ENCODE data around the gene PARP11.
"Not testable (repeated sequence)": the region's sequence is repeated elsewhere in the genome, so short reads cannot be mapped to it uniquely, and the experiment has no call there.

The PARP11 gene

DNA sequence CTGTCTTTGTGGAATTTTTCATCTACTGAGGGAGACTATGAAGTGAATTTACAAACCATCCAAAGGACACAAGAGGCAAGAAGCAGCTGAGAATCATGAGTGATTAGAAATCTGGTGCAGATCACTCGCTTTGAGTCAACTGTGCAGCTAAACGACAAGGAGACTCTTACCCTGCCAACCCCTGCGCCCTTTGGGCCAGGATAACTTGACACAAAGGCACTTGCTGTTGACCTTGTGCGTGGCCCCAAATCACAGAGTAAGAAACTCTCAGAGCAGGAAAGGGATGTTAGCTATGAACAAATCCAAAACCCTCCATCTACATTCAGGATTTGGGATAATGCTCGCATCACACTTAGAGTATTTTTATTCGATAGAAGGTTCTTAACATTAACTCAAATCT lies 11.5 kb upstream of the PARP11 start:
- no peak for DNase-seq

DNA sequence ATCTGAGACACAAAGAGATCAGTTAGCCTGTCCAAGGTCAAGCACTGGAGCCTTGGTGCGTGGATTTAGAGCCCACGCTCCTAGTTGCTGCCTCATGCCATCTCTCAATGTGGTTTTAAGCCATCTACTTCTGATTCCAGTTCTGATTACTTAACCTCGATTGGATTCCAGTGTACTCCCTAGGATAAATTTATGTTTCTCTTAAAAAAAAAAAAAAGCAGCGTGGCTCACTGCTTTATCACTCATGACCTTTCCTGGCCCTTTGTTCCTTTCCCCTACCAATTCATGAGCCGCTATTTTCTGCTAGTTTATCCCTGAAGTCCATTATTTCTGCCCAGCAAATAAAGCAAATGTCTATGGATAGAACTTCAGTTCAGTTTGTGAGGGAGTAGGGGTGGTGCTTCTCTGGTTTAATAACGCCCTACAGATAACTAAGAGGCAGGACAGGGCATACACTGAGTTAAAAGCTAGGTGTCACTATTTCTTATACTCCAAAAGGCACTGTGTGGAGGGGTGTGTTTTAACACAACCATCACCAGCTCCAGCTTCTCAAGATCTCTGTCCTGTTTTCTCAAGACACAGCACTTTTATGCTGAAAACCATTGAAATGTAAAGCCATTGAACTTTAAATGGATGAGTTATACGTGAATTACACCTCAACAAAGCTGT lies 9.8 kb upstream of the PARP11 start:
- no peak for DNase-seq

DNA sequence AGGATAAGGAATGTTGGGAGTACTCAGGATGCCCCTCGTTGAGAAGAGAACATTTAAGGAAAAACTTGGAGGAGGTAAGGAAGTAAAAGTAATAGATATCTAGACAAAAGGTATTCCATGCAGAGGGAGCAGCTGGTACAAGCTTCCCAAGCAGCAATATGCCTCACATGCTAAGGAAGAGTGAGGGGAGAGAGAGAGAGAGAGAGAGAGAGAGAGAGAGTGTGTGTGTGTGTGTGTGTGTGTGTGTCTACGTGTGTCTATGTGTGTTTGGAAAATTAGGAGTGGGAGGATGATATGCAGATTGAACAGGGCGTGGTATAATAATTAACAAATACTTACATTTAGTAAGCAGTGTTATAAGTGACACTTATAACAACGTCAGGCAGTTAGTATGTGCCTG lies 9.2 kb upstream of the PARP11 start:
- DNase-seq = no peak

DNA sequence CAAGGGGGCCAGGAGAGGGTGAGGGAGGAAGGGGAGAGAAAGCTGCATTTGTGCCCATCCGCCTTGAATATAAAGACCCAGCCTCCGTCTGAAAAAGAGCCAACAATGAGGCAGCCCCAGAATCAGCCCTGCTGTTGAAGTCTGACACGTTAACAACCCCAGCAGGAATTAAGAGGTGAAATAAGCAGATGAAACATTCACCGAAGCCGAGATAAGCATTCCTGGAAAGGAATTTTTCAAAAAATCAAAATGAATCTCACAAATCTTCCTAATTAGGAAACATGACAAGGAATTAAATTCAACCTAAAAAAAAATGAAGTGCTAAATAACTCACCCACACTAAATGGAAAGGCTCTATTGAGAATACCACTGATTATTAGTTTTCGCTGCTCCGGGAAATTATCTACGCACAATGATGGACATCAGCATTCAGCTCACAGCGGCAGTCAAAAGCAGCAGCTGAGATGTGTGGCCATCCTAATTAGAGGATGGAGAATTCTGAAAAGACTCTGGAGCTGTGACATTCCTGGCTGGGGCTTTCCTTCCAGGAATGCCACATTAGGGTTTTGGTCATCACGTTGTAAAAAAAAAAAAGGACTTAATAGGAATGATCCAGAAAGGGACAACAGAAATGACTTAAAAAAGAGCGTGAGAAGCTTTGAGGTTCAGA lies 8.2 kb upstream of the PARP11 start:
- no peak for DNase-seq

DNA sequence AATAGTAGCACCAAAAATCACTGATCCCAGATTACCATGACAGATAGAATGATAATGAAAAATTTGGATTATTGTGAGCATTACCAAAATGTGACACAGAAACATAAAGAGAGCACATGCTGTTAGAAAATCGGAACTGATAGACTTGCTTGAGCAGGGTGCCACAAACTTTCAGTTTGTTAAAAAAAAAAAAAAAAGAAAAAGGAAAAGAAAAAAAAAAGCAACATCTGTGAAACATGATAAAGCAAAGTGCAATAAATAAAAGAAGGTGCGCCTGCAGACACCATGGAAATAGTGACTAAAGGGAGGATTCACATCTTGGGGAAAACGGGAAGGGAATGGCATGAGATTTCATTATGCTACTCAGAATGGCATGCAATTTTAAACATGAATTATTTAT lies 6.6 kb upstream of the PARP11 start:
- DNase-seq = no peak

DNA sequence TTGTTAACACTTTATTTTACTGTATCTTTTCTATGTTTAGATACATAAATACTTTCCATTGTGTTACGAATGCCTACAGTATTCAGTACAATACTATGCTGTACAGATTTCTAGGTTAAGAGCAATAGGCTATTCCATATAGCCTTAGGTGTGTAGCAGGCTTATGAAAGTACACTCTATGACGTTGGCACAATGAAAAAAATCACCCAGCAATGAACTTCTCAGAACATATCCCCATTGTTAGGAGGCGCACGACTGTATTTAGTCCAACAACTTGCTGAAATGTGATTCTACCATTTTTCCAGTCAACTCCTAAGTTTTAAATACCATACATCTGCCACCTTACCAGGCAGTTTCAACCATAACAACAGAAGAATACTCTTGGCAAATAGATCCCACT lies 1.8 kb downstream of the PARP11 start:
- no peak for DNase-seq

DNA sequence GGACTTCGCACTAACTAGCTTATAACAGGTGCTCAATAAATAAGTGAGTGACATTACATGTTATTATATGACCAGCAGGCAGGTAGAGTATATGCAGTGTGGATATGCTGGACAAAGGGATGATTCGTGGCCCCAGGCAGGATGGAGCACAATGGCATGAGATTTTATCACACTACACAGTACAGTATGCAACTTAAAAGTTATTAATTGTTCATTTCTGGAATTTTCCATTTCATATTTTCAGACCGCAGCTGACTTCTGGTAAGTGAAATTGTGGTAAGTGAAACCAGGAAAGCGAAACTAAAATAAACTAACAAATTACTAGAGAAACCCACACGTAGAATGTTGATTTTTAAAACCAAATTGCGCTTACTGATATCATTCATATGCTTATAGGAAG lies 3.3 kb downstream of the PARP11 start:
- no peak for DNase-seq

DNA sequence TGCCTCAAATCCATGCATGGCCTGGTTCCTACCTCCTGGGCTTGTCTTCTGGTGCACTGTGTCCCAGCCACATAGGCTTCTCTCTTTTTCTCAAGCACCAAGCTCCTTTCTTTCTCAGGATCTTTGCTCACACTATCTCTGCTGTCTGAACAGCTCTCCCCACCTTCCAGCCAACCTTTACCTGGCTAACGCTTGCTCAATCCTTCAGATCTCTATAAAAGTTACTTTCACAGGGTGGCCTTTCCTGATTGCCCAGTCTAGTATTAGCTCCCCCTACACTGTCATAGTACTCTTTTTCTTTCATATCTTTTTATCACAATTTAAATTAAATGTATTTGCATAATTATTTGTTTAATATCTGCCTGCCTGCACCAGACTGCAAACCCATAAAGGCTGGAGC lies 3.8 kb downstream of the PARP11 start:
- DNase-seq = no peak

DNA sequence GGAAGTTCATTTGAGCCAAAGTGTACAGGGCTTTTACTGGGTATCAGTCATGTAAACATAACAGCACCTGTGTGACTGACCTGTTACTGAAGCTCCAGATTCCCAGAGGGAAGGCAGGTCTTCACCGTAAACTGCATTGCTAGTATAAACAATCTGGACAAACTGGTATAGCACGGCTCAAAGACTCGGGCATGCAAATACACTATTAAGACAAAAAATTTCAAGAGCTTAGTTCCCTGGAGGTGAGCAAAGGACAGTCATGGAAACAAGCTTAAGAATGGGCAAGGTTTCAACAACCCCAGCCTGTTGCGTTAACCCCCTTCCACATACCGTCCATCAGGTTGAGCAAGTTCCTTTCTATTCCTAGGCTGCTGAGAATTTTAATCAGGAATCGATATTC lies 9.4 kb downstream of the PARP11 start:
- no peak for DNase-seq

DNA sequence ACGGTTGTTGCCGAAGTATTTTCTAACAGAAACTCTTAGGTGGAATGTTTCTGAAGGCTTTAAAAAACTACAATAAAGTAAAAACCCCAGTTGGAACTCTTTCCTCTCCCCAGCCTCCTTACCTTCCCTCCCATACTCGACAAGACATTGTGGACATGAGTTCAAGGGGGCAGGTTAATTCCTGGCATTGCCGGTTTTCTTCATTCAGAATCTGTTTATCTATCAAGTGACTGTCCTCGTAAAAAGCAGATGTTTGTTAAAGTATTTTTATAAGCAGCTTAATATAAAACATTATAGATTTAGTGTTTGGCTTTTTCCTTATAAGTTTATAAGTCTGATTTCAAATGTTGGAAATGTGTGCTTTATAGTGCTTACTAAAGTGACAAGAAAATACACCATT lies 30.7 kb downstream of the PARP11 start:
- DNase-seq = no peak

DNA sequence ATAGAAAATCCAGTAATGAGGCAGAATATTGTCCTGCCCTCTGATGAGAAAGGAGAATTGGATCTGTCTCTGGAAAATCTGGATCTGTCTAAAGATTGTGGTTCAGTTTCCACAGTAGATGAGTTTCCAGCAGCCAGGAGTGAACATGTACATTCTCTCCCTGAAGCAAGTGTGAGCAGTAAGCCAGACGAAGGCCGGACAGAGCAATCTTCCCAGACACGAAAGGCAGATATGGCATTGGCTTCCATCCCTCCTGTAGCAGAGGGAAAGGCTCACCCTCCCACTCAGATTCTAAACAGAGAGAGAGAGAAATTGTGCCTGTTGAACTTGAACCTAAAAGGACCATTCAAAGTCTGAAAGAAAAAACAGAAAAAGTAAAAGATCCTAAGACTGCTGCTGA lies 31.4 kb downstream of the PARP11 start:
- no peak for DNase-seq

DNA sequence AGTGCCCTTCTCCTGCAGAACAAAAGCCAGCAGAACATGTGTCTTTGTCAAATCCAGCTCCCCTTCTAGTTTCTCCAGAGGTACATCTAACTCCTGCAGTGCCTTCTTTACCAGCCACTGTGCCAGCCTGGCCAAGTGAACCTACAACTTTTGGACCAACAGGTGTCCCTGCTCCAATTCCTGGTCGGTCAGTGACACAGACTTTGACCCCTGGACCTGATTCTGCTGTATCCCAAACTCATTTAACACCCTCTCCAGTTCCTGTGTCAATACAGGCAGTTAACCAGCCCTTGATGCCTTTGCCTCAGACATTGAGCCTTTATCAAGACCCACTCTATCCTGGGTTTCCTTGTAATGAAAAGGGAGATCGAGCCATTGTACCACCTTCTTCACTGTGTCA lies 32.4 kb downstream of the PARP11 start:
- not testable (repeated sequence) for DNase-seq

DNA sequence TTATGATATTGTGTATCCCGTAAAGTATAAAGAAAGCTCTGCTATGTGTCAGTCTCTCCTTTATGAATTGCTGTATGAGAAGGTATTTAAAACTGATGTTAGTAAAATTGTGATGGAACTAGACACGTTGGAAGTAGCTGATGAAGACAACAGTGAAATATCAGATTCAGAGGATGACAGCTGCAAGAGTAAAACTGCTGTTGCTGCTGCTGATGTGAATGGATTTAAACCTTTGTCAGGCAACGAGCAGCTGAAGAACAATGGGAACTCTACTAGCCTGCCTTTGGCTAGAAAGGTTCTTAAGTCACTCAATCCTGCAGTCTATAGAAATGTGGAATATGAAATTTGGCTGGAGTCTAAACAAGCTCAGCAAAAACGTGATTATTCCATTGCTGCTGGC lies 33.5 kb downstream of the PARP11 start:
- DNase-seq = not testable (repeated sequence)

DNA sequence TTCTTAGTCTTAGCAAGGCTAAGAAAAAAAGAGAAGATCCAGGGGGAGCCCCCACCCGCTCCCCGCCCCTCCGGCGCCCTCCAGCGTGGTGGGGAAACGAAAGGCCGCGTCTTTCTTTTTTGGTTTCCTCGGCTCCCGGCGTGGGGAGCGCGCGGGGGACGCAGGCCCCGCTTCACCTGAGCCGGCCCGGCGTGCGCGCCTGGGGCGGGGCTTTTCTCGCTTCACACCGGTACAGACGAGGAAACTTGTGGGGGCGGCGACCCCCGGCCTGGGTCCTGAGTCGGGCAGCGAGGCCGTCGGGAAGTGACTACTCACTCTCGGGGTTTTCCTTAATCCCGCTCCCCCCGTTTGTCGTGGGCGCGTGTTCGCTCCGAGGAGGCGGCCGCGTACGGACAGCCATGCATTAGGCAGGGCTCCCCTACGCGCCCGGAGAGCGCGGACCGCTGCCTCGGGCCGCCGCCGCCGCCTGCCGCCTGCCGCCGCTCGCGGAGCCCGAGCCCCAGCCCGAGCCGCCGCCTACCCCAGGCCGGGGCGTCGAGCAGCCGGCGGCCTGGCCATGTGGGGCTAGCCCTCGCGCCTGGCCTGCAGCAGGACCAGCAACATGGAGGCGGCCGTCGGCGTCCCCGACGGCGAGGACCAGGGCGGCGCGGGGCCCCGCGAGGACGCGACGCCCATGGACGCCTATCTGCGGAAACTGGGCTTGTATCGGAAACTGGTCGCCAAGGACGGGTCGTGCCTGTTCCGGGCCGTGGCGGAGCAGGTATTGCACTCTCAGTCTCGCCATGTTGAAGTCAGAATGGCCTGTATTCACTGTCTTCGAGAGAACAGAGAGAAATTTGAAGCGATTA lies 34.3 kb downstream of the PARP11 start:
- DNase-seq = peak; percentile 59

DNA sequence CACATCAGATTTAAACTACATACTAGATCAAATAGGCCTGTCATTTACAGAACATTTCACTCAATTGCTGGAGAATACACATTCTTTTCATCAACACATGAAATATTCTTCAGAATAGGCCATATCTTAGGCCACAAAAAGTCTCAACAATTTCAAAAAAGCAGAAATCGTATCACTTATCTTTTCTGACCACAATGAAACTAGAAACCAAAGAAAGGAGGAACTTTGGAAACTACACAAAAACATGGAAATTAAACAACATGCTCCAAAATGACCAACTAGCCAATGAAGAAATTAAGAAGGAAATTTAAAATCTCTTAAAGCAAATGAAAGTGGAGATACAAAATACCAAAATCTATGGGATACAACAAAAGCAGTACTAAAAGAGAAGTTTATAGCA lies 35.1 kb downstream of the PARP11 start:
- no peak for DNase-seq

DNA sequence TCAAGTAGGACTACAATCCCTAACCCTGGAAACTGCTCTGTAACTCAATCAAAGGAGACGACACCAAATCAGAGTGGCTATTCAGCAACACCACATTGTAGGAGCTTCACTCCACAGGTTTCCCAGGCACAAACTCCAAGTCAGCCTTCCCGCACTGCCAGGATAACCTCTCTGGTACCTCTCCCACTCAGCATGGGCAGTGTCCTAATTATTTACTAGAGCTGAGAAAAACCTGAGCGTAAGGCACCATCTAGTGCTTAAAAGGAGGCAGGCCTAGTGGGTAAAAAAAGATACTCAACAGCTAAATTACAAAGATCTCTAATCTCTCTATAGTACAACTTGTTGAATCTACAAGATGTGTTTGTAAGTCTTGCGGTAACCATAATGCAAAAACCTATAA lies 36.1 kb downstream of the PARP11 start:
- DNase-seq = no peak

DNA sequence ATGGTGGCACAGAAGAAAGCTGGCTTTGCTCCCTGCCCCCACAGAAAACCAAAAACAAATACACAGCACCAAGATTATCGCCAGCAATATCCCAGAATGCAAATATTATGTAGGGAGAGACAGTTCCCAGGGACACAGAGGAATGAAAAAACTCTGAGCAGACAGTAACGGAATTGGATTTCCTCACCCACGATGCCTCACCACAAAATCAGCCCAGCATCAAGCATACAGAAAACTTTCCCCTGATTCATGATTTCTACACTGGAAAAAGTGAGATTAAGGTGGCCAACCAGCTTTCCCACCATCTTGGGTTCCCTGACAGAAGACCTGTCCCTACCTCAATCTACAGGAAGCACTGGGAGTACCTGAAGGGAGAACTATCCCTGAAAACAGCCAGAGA lies 36.6 kb downstream of the PARP11 start:
- DNase-seq = no peak

DNA sequence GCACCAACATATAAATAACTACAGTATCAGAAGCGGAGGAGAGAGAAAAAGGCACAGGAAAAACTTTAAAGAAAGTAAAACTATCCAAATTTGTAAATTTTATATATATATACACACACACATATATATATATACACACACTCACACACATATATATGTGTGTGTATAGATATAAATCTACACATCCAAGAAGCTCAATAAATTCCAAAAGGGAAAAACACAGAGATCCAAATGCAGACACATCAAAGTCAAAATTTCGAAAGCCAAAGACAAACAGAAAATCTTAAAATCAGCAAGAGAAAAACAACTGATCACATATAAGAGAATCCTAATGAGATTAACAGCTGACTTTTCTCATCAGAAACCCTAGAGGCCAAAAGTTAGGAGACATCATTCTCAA lies 37.3 kb downstream of the PARP11 start:
- DNase-seq = no peak

DNA sequence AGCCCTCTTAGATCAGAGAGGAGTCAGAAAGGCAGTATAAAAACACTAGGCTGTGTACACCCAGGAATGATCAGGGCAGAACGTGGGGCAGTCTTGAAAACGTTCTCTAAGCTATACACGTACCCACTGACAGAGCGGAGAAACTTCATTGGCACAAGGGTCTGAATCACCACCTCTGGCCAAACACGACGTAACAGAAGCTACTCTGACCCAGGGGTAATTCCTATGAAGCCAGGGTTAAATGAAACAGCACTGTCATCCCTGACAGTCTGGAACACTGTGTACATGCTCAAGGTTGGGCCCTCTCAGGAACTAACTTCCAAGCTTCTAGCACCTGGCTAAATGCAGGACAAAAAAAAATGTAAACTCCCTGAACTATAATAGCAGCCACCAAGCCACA lies 38.4 kb downstream of the PARP11 start:
- DNase-seq = no peak

DNA sequence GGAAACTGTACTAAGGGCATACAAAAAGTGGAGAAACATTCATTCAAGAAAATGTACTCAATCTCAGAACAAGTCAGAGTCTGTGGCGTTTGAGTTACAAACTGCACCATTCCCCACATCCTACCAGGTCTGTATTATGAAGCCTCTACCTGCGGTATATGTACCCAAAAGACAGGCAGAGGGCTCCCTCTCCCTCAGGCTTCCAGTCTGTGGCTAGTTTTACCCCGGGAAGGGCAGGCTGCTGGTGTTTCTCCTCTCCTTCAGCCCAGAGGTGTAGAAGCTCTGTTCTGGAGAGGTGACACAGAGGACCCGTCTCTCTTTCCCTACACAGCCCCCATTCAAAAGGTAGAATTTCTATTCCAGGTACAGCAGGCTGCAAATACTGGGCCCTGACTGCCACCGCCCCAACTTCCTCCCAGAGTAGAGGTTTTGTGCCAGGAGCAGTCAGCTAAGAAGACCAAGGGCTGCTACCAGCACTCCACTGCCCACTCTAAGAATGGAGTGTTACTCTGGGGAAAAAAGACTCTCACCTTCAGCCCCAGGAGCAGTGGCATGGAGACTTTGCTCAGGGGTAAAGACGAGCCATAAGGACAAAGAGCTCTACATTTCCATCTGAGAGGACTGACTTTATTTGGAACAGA lies 39.4 kb downstream of the PARP11 start:
- DNase-seq = no peak

DNA sequence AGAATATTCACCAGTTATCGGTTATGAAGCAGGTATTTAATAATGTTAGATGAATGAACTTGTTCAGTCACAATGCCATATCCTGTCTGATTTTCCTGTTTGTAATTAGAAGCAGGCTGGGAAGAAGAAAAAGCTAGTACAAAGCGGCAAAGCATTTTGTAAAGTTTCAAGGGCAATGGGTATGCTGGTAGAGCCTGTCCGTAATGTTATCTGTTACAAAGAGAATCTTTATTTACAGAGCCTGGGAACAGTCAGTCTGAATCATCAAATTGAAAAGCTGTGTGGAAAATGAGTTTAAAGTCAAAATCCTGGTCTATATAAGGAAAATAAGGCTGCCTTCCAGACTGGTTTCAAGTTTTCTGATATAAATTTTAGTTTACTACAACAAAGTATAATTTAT lies 40.5 kb downstream of the PARP11 start:
- no peak for DNase-seq

DNA sequence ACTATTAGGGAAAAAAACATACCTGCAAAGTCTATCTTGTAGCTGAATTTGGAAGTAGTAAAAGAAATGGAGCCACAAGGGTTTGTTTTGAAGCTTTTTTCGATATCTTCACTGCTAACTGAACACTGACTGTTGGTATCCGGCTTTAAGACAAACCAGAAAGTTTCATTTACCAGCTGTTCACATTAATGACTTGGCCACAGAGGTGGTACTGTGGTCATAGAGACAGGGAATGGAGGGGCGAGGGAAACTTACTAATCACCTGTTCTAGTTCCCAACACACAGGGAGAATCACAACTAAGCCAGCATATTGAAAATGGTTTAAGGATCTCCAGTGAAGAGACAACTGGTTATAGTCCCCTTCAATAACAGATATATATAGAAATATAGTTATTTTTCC lies 44.3 kb downstream of the PARP11 start:
- DNase-seq = no peak

Data from right kidney (tissue), 1 donor.